Breast epithelium (tissue), 4 donors: Measurements from ENCODE around the gene TJAP1. TPM values are rescaled to one million over a fixed set of nuclear protein-coding genes. Genes with fewer than 3 reads are reported as not detected.

Experiments
- DNase-seq, 2 donors: peaks; one replicate each; pipeline ENCODE4 v3.0.0-alpha.2; 2019; ENCODE audit warnings: low spot score in 2 of 2
- H3K27ac ChIP-seq, 2 donors: fragments of 200-600 bp; sonication (generic) in 1 of 2; one replicate each; pipeline ENCODE4 v1.5.1; 2016 to 2019; ENCODE audit warnings: mild to moderate bottlenecking in 1 of 2
- H3K27me3 ChIP-seq, 2 donors: fragments of 200-600 bp; sonication (generic) in 1 of 2; one replicate each; pipeline versions ENCODE4 v1.5.1 to v1.6.0; 2017 to 2019; ENCODE audit warnings: control low read depth in 1 of 2, mild to moderate bottlenecking in 1 of 2
- H3K36me3 ChIP-seq: fragments of 200-600 bp; one replicate; pipeline ENCODE4 v1.5.1; 2019
- H3K4me1 ChIP-seq, 2 donors: fragments of 200-600 bp; sonication (generic); one replicate each; pipeline ENCODE4 v1.5.1; 2016 to 2019; ENCODE audit warnings: control low read depth in 1 of 2
- H3K4me3 ChIP-seq, 3 donors: fragments of 200-600 bp; sonication (generic); 1 replicate in 2 of 3; 2 replicates in 1 of 3; pipeline ENCODE4 v1.5.1; 2016 to 2019; ENCODE audit warnings: mild to moderate bottlenecking in 3 of 3, moderate library complexity in 2 of 3
- H3K9me3 ChIP-seq, 2 donors: fragments of 200-600 bp; sonication (generic) in 1 of 2; one replicate each; pipeline ENCODE4 v1.5.1; 2016 to 2019; ENCODE audit warnings: control low read depth in 1 of 2
- POLR2A ChIP-seq: fragments of 450-650 bp; IDR thresholded peaks from one replicate; pipeline ENCODE4 v1.6.1; 2016; ENCODE audit warnings: antibody characterized with exemption, mild to moderate bottlenecking, moderate library complexity
- POLR2AphosphoS5 ChIP-seq, 3 donors: sonication (generic); formaldehyde crosslinking; IDR thresholded peaks; one replicate each; pipeline ENCODE4 v1.6.1; 2017; ENCODE audit warnings: antibody characterized with exemption in 3 of 3
- intact Hi-C: fragments of 100-400 bp; cut with DNase I; formaldehyde crosslinking; loops from one replicate; pipeline ENCODE4 v1.15.1; 2023; ENCODE audit warnings: low total_unique reads
- total RNA-seq, 3 donors: library from RNA; depleted of rRNA; stranded (reverse); fragments of >200 nt; gene quantifications; one replicate each; pipeline ENCODE4 v1.1.0, GENCODE V29; 2016
- TF ChIP-seq, protein P1 (sequence below), 3 donors: fragments of 450-650 bp; IDR thresholded peaks; one replicate each; pipeline ENCODE4 v1.5.1; 2016 to 2017; ENCODE audit warnings: antibody characterized with exemption in 3 of 3, mild to moderate bottlenecking in 3 of 3, moderate library complexity in 3 of 3

TJAP1 gene
- total RNA-seq, 3 donors from 2014 or later, result 18.6 to 21.8 (median 21.3) TPM

DNA sequence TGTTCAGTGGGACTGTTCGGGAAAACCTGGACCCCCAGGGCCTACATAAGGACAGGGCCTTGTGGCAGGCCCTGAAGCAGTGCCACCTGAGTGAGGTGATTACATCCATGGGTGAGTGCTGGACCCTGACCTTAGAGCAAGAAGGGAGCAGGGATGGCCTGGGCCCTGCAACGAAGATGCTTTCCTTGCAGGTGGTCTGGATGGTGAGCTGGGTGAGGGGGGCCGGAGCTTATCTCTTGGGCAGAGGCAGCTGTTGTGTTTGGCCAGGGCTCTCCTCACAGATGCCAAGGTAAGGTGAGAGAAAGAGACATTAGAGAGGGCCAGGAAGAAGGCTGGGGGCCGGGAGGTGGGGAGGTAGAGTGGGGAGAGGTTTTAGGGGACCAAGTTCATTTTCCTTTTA, 28.5 kb upstream of the TJAP1 start:
- intact Hi-C loops, result no loop called here
- no peaks in the 10 kb centered on the region for H3K4me1 ChIP-seq
- H3K4me3 ChIP-seq, result no peak overlapping the region
- H3K27ac ChIP-seq, result no peak overlapping the region
- no peaks in the 10 kb centered on the region for H3K36me3 ChIP-seq
- DNase-seq, result no peak
- no peaks in the 10 kb centered on the region for H3K27me3 ChIP-seq
- no peak for TF ChIP-seq POLR2AphosphoS5 (IDR thresholded peaks at IDR 0.05)
- no peak for TF ChIP-seq POLR2A
- TF ChIP-seq, protein P1, sequence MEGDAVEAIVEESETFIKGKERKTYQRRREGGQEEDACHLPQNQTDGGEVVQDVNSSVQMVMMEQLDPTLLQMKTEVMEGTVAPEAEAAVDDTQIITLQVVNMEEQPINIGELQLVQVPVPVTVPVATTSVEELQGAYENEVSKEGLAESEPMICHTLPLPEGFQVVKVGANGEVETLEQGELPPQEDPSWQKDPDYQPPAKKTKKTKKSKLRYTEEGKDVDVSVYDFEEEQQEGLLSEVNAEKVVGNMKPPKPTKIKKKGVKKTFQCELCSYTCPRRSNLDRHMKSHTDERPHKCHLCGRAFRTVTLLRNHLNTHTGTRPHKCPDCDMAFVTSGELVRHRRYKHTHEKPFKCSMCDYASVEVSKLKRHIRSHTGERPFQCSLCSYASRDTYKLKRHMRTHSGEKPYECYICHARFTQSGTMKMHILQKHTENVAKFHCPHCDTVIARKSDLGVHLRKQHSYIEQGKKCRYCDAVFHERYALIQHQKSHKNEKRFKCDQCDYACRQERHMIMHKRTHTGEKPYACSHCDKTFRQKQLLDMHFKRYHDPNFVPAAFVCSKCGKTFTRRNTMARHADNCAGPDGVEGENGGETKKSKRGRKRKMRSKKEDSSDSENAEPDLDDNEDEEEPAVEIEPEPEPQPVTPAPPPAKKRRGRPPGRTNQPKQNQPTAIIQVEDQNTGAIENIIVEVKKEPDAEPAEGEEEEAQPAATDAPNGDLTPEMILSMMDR (IDR thresholded peaks at IDR 0.05), result no peak
- no peaks in the 10 kb centered on the region for H3K9me3 ChIP-seq

DNA sequence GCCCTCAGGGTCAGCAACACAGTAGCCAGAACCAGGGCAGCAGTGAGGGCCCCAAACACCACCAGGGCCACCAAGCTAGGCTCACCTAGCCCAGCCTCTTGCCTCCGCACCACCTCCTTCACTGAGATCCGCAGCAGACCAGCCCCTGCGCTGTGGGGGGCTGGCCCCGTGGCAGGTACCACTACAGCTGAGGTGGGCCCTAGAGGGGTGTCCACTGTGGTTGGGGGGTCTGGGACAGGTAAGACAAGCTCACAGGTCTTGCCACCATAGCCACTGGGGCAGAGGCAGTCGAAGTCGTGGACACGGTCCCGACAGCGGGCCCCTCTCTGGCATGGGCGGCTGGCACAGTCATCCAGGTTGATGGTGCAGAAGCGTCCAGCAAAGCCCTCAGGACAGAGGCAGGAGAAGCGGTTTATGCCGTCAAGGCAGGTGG, 26.7 kb upstream of the TJAP1 start:
- intact Hi-C loops, result loop anchor here (10.0 kb wide), 1 partner anchor 54 kb away; no protein-coding TSS in a partner anchor
- no peaks in the 10 kb centered on the region for H3K9me3 ChIP-seq
- H3K4me1 ChIP-seq, result no peaks in the 10 kb centered on the region
- no peak overlapping the region for H3K27ac ChIP-seq
- no peaks in the 10 kb centered on the region for H3K27me3 ChIP-seq
- no peak overlapping the region for H3K4me3 ChIP-seq
- no peak for DNase-seq
- TF ChIP-seq POLR2AphosphoS5 (IDR thresholded peaks at IDR 0.05) (no peak), POLR2A (no peak)
- TF ChIP-seq, protein P1 (IDR thresholded peaks at IDR 0.05), result no peak
- H3K36me3 ChIP-seq, result no peaks in the 10 kb centered on the region

DNA sequence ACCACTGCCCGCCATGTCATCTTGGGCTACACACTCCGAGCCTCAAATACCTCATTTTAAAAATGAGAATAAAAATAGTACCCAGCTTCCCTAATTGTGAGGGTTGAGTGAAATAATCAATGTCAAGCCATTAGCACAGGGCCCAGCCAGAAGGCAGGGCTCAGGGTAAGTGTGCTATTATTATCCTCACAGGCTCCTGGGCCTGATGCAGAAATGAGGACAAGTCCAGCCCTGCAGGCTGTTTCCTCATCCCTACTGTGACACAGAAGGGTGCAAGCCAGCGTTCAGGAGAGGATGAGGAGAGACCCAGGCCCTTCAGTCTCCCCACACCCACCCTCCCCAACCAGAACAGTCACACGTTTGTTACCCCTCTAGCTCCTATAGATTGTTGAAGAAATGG, 26.0 kb upstream of the TJAP1 start:
- Histone ChIP-seq H3K4me1 (no peaks in the 10 kb centered on the region), H3K9me3 (no peaks in the 10 kb centered on the region), H3K4me3 (no peak overlapping the region), H3K36me3 (no peaks in the 10 kb centered on the region), H3K27me3 (peaks cover 0 to 2% of the 10 kb centered on the region in 2 donors), H3K27ac (no peak overlapping the region)
- no peak for DNase-seq
- intact Hi-C loops, result loop anchor here (10.0 kb wide), 1 partner anchor 53 kb away; no protein-coding TSS in a partner anchor
- TF ChIP-seq POLR2AphosphoS5 (IDR thresholded peaks at IDR 0.05), result no peak
- TF ChIP-seq POLR2A, result no peak
- TF ChIP-seq, protein P1 (IDR thresholded peaks at IDR 0.05), result no peak

DNA sequence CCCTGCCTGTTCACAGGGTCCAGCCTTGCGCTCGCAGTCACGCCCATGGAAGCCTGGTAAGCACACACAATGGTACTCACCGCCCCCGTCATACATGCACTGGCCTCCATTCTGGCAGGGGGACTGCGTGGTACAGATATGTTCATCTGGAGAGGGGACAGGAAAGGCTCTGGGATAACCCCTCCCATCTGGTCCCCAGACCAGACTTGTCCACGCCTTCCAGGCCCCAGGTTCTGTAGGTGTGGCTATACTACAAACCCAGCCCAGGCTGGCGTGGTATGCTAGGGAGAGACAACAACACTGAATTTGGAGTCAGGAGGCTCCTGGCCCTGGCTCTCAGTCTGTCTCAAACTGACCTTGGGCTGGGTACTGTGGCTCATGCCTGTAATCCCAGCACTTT, 25.4 kb upstream of the TJAP1 start:
- no peak for DNase-seq
- Histone ChIP-seq H3K27ac (no peak overlapping the region), H3K9me3 (no peaks in the 10 kb centered on the region), H3K36me3 (no peaks in the 10 kb centered on the region), H3K27me3 (peaks cover 0 to 2% of the 10 kb centered on the region in 2 donors), H3K4me3 (no peak overlapping the region), H3K4me1 (no peaks in the 10 kb centered on the region)
- TF ChIP-seq, protein P1 (IDR thresholded peaks at IDR 0.05), result no peak
- TF ChIP-seq POLR2AphosphoS5 (IDR thresholded peaks at IDR 0.05) (no peak), POLR2A (no peak)
- intact Hi-C loops, result loop anchor here (10.0 kb wide), 1 partner anchor 53 kb away; no protein-coding TSS in a partner anchor

DNA sequence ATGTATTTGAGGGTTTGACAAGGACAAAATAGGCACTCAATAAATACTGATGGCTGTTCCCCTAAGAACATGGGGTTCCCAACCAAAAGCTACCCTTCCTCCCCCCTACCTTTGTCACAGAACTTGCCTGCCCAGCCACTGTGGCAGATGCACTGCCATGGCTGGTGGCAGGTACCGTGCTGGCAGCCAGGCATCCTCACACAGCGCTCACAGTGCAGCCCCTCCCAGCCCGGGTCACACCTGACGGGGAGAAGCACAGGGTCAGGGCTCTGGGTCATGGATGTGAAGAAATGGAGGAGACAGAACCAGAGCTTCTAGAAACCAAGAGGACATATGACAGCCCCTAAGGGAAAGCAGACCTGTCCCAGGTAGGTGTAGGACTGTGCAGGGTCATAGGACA, 24.5 kb upstream of the TJAP1 start:
- TF ChIP-seq, protein P1 (IDR thresholded peaks at IDR 0.05), result no peak
- TF ChIP-seq POLR2AphosphoS5 (IDR thresholded peaks at IDR 0.05) (no peak), POLR2A (no peak)
- Histone ChIP-seq H3K36me3 (no peaks in the 10 kb centered on the region), H3K27me3 (peaks cover 0 to 2% of the 10 kb centered on the region in 2 donors), H3K4me3 (no peak overlapping the region), H3K4me1 (no peaks in the 10 kb centered on the region), H3K27ac (no peak overlapping the region), H3K9me3 (no peaks in the 10 kb centered on the region)
- no peak for DNase-seq
- intact Hi-C loops, result loop anchor here (10.0 kb wide), 1 partner anchor 52 kb away; no protein-coding TSS in a partner anchor
